IPS-NIHi11 (cell line): ENCODE data around the gene SRP72.

Source experiments
- DNase-seq: peaks from one replicate; pipeline ENCODE4 v3.0.0; 2012; ENCODE audit warnings: mixed read lengths, low spot score

Gene SRP72

GRCh38 chr4:56465599-56466295, 1.7 kb upstream of the SRP72 start:
- no peak for DNase-seq

- DNase-seq: peak; percentile 10
Measured at GRCh38 chr4:56466296-56466761, 1.1 kb upstream of the SRP72 start.

- DNase-seq: peak; percentile 12
Measured at GRCh38 chr4:56466910-56467283, 520 bp upstream of the SRP72 start.

- DNase-seq: peak; percentile 60
Measured at GRCh38 chr4:56468097-56468422, 643 bp downstream of the SRP72 start.

GRCh38 chr4:56469489-56470210, 2.2 kb downstream of the SRP72 start:
- DNase-seq: no peak

GRCh38 chr4:56475917-56476316, 8.5 kb downstream of the SRP72 start:
- DNase-seq: no peak

- no peak for DNase-seq
Measured at GRCh38 chr4:56477192-56477702, 9.8 kb downstream of the SRP72 start.

- no peak for DNase-seq
Measured at GRCh38 chr4:56480691-56481090, 13.3 kb downstream of the SRP72 start.

- DNase-seq: no peak
Measured at GRCh38 chr4:56496241-56496640, 28.8 kb downstream of the SRP72 start.

GRCh38 chr4:56505269-56506130, 38.1 kb downstream of the SRP72 start, which contains the start of gene ARL9:
TSS of gene ARL9 (plus strand) at chr4:56505791. CDS start at chr4:56505863, 72 bp downstream.
- DNase-seq: peak; percentile 79

GRCh38 chr4:56511098-56511497, 43.7 kb downstream of the SRP72 start:
- DNase-seq: no peak

- DNase-seq: no peak
Measured at GRCh38 chr4:56512166-56512565, 44.7 kb downstream of the SRP72 start.

GRCh38 chr4:56513517-56513916, 46.1 kb downstream of the SRP72 start:
- no peak for DNase-seq

GRCh38 chr4:56530269-56531148, 63.1 kb downstream of the SRP72 start:
- peak; percentile 92 for DNase-seq

GRCh38 chr4:56531149-56531770, 63.8 kb downstream of the SRP72 start:
- no peak for DNase-seq

- DNase-seq: no peak
Measured at GRCh38 chr4:56531823-56532222, 64.4 kb downstream of the SRP72 start.

GRCh38 chr4:56532239-56532638, 64.8 kb downstream of the SRP72 start:
- no peak for DNase-seq

GRCh38 chr4:56535915-56536314, 68.5 kb downstream of the SRP72 start:
- DNase-seq: no peak

GRCh38 chr4:56537147-56537546, 69.7 kb downstream of the SRP72 start:
- DNase-seq: no peak

GRCh38 chr4:56540826-56541225, 73.4 kb downstream of the SRP72 start:
- DNase-seq: no peak

GRCh38 chr4:56544573-56545131, 77.2 kb downstream of the SRP72 start:
- DNase-seq: peak; percentile 92
